Measurements from ENCODE around the gene COPS6.
"Not testable (repeated sequence)": the region's sequence is repeated elsewhere in the genome, so short reads cannot be mapped to it uniquely, and the experiment has no call there.

The COPS6 gene

GRCh38 chr7:100127866-100128636 is 39.3 kb downstream of the COPS6 start:
- peak in 1 of 3 donors; percentile 20 for DNase-seq

GRCh38 chr7:100128637-100128963 is 39.8 kb downstream of the COPS6 start:
- no peak for DNase-seq

- not testable (repeated sequence) for DNase-seq
Observed at GRCh38 chr7:100130220-100130607, 41.4 kb downstream of the COPS6 start.

GRCh38 chr7:100130608-100131453 is 42.1 kb downstream of the COPS6 start:
- peak; percentile 79 to 85 (median 84) for DNase-seq

GRCh38 chr7:100132126-100132525 is 43.4 kb downstream of the COPS6 start:
- DNase-seq = no peak

- DNase-seq = peak; percentile 77 to 84 (median 80)
Observed at GRCh38 chr7:100132697-100133151, 44.0 kb downstream of the COPS6 start.

GRCh38 chr7:100137851-100138760 is 49.3 kb downstream of the COPS6 start:
- no peak for DNase-seq

- no peak for DNase-seq
Observed at GRCh38 chr7:100141555-100141949, 52.8 kb downstream of the COPS6 start.
